LNCAP (cell line): ENCODE data around the gene MKX.

ENCODE experiments used
- TF ChIP-seq, protein P1 (sequence below): fragments of 450-650 bp; IDR thresholded peaks from 2 replicates; pipeline ENCODE4 v1.5.1; 2017; ENCODE audit warnings: mild to moderate bottlenecking

Gene MKX

DNA sequence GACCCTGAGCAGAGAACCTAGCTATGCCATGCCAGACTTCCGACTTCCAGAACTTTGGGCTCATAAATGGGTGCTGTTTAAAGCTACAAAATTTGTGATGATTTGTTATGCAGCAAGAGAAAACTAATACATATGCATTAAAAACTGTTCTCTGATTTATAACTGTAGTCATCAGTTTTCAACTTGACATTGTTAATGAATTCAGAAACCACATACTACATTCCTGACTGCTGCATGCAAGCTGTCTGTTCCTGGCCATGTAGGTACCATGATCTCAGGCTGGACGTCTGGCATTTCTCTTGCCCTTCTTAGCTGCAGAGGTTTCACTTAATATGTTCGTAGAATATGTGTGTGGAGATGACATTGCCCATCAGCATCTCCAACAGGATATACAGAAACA, 28.4 kb downstream of the MKX start:
- TF ChIP-seq, protein P1, sequence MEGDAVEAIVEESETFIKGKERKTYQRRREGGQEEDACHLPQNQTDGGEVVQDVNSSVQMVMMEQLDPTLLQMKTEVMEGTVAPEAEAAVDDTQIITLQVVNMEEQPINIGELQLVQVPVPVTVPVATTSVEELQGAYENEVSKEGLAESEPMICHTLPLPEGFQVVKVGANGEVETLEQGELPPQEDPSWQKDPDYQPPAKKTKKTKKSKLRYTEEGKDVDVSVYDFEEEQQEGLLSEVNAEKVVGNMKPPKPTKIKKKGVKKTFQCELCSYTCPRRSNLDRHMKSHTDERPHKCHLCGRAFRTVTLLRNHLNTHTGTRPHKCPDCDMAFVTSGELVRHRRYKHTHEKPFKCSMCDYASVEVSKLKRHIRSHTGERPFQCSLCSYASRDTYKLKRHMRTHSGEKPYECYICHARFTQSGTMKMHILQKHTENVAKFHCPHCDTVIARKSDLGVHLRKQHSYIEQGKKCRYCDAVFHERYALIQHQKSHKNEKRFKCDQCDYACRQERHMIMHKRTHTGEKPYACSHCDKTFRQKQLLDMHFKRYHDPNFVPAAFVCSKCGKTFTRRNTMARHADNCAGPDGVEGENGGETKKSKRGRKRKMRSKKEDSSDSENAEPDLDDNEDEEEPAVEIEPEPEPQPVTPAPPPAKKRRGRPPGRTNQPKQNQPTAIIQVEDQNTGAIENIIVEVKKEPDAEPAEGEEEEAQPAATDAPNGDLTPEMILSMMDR, result no peak

DNA sequence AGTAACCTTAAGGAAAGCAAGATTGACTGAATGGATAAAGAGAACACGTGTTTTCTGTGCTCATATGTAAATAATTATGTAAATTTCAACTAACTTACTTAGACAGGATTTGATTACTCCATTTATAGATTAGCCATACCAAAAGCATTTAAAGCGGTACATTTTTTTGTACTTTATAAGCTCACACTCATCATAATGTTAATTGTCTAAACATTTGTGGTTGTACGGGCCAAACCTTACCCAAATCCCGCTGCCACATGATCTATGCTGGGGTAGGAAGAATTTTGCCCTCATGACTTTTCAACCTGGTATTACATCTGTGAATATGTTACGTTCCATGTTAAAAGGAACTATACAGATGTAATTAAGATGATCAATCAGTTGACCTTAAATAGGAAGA, 29.1 kb downstream of the MKX start:
- TF ChIP-seq, protein P1, result no peak

DNA sequence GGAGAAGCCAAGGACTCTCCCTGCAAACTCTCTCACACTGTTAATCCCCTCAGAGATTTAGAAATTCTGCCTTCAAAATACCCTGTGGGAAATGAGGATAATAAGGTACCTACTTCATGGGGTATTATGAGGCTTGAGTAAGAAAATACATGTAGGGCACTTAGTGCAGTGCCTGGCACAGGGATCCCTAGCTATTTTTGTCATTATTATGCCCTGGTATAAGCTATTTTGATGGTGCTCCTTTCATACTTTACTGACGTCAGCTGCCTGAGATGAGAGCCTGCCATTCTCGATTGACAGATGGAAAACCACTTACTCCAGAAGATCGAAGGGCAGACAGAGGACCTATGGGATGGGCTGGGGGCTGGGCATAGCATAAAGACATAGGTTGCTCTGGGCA, 30.1 kb downstream of the MKX start:
- TF ChIP-seq, protein P1, result no peak

DNA sequence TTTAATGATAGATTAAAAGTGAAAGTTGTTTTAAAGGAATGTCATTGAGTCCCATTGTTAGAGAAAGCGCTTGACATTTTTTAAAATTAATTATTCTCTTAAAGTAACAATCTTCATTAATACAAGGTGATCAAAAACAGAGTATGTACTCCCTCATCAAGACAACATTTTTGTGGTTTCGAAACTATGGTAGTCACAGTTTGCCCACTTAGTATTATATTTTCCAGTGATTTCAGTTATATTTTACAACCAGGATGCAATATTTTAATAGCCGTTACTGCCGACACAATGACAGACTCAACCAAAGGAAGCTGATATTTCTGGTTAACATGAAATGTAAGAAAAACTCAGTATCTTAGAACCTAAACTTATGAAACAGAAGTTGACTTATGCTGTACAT, 31.3 kb downstream of the MKX start:
- TF ChIP-seq, protein P1, result no peak

DNA sequence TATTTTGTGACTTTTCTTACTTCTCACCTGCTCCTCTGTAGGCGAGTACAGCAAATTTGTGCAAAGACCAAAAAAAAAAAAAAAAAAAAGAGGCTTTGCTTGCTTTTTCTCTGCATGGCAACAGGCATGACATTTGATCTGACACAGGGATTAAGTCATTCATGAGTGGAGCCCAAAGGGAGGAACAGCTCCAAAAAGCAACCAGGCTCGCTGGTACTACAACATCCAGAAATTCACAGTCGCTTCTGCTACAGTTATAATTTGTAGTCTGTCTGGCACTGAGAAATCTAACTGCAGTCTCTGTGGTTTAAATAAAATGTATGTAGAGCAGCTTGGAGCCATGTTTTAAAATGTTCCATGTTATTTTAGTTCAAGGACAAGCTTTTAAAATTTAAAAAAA, 31.7 kb downstream of the MKX start:
- TF ChIP-seq, protein P1, result no peak

DNA sequence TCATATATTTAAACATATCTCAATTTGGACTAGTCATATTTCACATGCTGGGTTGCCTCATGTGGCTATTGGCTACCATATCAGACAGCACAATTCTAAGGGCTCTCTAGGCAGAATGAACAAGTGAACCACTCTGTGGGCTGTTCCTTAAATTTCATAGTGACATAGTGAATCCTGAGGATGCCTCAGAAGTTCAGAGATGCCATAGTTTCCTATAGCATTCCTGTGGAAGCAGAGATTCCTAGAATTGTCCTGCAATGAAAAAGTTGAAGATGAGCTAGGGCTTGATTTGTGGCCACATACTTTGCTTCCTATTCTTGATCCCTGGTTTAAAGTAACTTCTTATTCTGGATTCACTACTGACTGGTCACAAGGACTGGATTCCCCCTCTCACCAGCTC, 35.6 kb downstream of the MKX start:
- TF ChIP-seq, protein P1, result no peak

DNA sequence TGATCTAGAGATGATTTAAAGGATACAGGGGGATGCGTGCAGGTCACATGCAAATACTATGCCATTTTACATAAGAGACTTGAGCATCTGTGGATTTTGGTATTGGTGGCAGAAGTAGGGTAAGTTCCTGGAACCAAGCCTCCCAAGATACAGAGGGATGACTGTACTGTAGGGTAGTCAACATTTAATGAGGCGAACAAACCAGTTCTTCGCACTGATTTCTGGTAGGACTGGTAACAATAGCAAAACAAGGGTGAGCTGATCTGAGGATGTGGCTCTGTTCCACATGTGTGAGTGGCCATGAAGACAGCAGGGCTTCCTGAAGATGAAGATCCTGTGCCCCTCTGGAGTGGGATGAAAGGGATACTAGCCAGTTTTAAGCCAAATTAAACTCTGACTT, 36.3 kb downstream of the MKX start:
- TF ChIP-seq, protein P1, result no peak

DNA sequence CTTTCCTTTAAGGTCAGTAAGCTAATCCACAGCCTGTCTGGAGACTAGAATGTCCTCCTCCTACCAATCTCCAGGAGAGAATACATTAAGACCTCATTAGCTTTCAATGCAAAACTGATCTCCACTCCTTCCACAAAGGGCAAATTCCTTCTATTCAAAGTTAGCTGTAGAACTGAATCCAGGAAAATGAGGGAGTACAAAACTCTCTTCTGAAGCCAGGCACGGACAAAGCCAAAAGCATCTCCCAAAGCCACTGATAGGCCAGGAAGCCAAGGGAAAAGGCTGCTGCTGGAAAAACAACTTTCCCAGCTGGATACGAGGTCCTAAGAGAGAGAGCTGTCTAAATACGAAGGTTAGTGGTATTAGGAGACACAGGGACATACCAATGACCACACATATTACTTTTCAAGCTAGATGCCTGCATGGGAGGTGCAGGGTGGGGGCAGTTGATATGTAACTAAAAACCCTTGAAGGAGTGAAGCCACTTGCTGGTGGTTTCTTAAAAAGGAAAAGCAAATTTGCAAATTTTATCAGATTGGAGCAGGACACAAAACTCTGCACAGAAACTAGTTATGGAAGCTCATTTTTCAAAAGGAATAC, 43.6 kb downstream of the MKX start:
- TF ChIP-seq, protein P1, result no peak
